ENCODE data around the gene UNC5B.

GRCh38 chr10:71312220-71312619 is 99.8 kb downstream of the UNC5B start:
- no peak for TF ChIP-seq POLR2A (IDR thresholded peaks at IDR 0.05)
- TF ChIP-seq, protein P1, sequence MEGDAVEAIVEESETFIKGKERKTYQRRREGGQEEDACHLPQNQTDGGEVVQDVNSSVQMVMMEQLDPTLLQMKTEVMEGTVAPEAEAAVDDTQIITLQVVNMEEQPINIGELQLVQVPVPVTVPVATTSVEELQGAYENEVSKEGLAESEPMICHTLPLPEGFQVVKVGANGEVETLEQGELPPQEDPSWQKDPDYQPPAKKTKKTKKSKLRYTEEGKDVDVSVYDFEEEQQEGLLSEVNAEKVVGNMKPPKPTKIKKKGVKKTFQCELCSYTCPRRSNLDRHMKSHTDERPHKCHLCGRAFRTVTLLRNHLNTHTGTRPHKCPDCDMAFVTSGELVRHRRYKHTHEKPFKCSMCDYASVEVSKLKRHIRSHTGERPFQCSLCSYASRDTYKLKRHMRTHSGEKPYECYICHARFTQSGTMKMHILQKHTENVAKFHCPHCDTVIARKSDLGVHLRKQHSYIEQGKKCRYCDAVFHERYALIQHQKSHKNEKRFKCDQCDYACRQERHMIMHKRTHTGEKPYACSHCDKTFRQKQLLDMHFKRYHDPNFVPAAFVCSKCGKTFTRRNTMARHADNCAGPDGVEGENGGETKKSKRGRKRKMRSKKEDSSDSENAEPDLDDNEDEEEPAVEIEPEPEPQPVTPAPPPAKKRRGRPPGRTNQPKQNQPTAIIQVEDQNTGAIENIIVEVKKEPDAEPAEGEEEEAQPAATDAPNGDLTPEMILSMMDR (IDR thresholded peaks at IDR 0.05) = no peak
